A549 (cell line): ENCODE measurements around the gene KDM6A. TPM values are rescaled to one million over a fixed set of nuclear protein-coding genes. Genes with fewer than 3 reads are reported as not detected.

Experiments used
- ATAC-seq, 2 experiments: fragments of 200-7000 bp in 1 of 2; fragments of >200 bp in 1 of 2; cut with Nextera tagmentation in 1 of 2; cut with Tn5 transposase in 1 of 2; 3 replicates each; pipeline versions ENCODE4 v1.8.0 to v1.9.1; 2018 to 2020; ENCODE audit warnings: mild to moderate bottlenecking in 1 of 2, moderate library complexity in 1 of 2
- CTCF ChIA-PET: fragments of 300-600 bp; sonication (Branson Sonifier 250); formaldehyde crosslinking; extraction: SDS; loops from one replicate; lab custom pipeline; 2021; ENCODE audit warnings: antibody characterized with exemption, inconsistent platforms; lab: Yijun Ruan, JAX
- POLR2A ChIA-PET: fragments of 350-600 bp; formaldehyde crosslinking; extraction: SDS; loops from one replicate; lab custom pipeline; 2021; ENCODE audit warnings: antibody characterized with exemption, inconsistent platforms; lab: Yijun Ruan, JAX
- DNase-seq, 2 experiments: peaks; one replicate each; pipeline versions ENCODE4 v3.0.0 to v3.0.0-alpha.2; 2011 to 2016; ENCODE audit warnings: low read depth in 1 of 2, low spot score in 1 of 2
- FAIRE-seq: peaks from 2 replicates; lab custom pipeline; 2011; peaks lifted over from hg19 to GRCh38; lab: Jason Lieb, UNC
- H3K27ac ChIP-seq, 2 experiments: fragments of >200 bp; sonication (Bioruptor Twin); formaldehyde crosslinking; 3 replicates each; pipeline ENCODE4 v1.5.1; 2016 to 2017
- H3K4me1 ChIP-seq: fragments of >200 bp; sonication (Bioruptor Twin); formaldehyde crosslinking; 3 replicates; pipeline ENCODE4 v1.6.1; 2016
- H3K4me2 ChIP-seq: fragments of >200 bp; sonication (Bioruptor Twin); formaldehyde crosslinking; 3 replicates; pipeline ENCODE4 v1.6.1; 2016
- H3K4me3 ChIP-seq: fragments of >200 bp; sonication (Bioruptor Twin); formaldehyde crosslinking; 3 replicates; pipeline ENCODE4 v1.5.1; 2016
- H3K9me3 ChIP-seq: fragments of >200 bp; sonication (Bioruptor Twin); formaldehyde crosslinking; 3 replicates; pipeline ENCODE4 v1.6.1; 2016
- ATOH8 ChIP-seq: fragments of 250-450 bp; sonication (Bioruptor Pico); IDR thresholded peaks from 2 replicates; pipeline ENCODE4 v1.5.0; 2020; ENCODE audit warnings: low read depth, mild to moderate bottlenecking, moderate library complexity
- BHLHE40 ChIP-seq: IDR thresholded peaks from 2 replicates; pipeline ENCODE4 v1.6.1; 2012; ENCODE audit warnings: low read depth, low read length, inconsistent platforms
- CBX8 ChIP-seq: fragments of 200-600 bp; sonication (generic); IDR thresholded peaks from 2 replicates; pipeline ENCODE4 v1.6.1; 2016
- CEBPB ChIP-seq, 2 experiments: fragments of >200 bp in 1 of 2; sonication (Bioruptor Twin) in 1 of 2; formaldehyde crosslinking in 1 of 2; IDR thresholded peaks; 2 replicates each; pipeline ENCODE4 v1.6.1; 2012 to 2016
- CTCF ChIP-seq: fragments of >200 bp; sonication (Bioruptor Twin); formaldehyde crosslinking; IDR thresholded peaks from 3 replicates; pipeline ENCODE4 v1.5.1; 2016
- E2F6 ChIP-seq: IDR thresholded peaks from 2 replicates; pipeline ENCODE4 v1.6.1; 2012; ENCODE audit warnings: low read depth, borderline replicate concordance
- EHMT2 ChIP-seq: fragments of 200-600 bp; sonication (generic); IDR thresholded peaks from 2 replicates; pipeline ENCODE4 v1.6.1; 2016; ENCODE audit warnings: antibody characterized with exemption, low read depth, mild to moderate bottlenecking, moderate library complexity
- ELK1 ChIP-seq: fragments of 150-350 bp; IDR thresholded peaks from 2 replicates; pipeline ENCODE4 v1.6.1; 2014; ENCODE audit warnings: low read depth, mild to moderate bottlenecking, low read length
- FOSL2 ChIP-seq, 2 experiments: fragments of 450-650 bp in 1 of 2; fragments of >200 bp in 1 of 2; sonication (Bioruptor Twin) in 1 of 2; formaldehyde crosslinking; IDR thresholded peaks; 2 replicates each; pipeline versions ENCODE4 v1.5.0 to v1.6.1; 2016 to 2020; ENCODE audit warnings: mild to moderate bottlenecking in 1 of 2, moderate library complexity in 1 of 2
- FOXS1 ChIP-seq: fragments of 250-450 bp; sonication (Bioruptor Pico); IDR thresholded peaks from 2 replicates; pipeline ENCODE4 v1.5.0; 2020; ENCODE audit warnings: mild to moderate bottlenecking, moderate library complexity
- GATA3 ChIP-seq: IDR thresholded peaks from 2 replicates; pipeline ENCODE4 v1.6.1; 2012; ENCODE audit warnings: borderline replicate concordance
- HEYL ChIP-seq: fragments of 250-450 bp; sonication (Bioruptor Pico); IDR thresholded peaks from 2 replicates; pipeline ENCODE4 v1.8.0; 2021; ENCODE audit warnings: mild to moderate bottlenecking, moderate library complexity
- HMGXB4 ChIP-seq: fragments of 250-450 bp; sonication (Bioruptor Pico); IDR thresholded peaks from 2 replicates; pipeline ENCODE4 v1.5.0; 2021; ENCODE audit warnings: mild to moderate bottlenecking, moderate library complexity, borderline replicate concordance
- HOXA7 ChIP-seq: fragments of 250-450 bp; sonication (Bioruptor Pico); IDR thresholded peaks from 2 replicates; pipeline ENCODE4 v1.5.0; 2020; ENCODE audit warnings: mild to moderate bottlenecking, moderate library complexity
- HOXB5 ChIP-seq: fragments of 250-450 bp; sonication (Bioruptor Pico); IDR thresholded peaks from 2 replicates; pipeline ENCODE4 v1.5.0; 2020; ENCODE audit warnings: mild to moderate bottlenecking, moderate library complexity
- JUN ChIP-seq, 2 experiments: fragments of >200 bp; sonication (Bioruptor Twin); formaldehyde crosslinking; IDR thresholded peaks; 2 replicates in 1 of 2; 3 replicates in 1 of 2; pipeline ENCODE4 v1.6.1; 2016 to 2017
- JUNB ChIP-seq: fragments of >200 bp; sonication (Bioruptor Twin); formaldehyde crosslinking; IDR thresholded peaks from 2 replicates; pipeline ENCODE4 v1.6.1; 2016
- NFE2L2 ChIP-seq: fragments of 150-350 bp; conservative IDR thresholded peaks from 2 replicates; pipeline ENCODE4 v1.6.1; 2014; ENCODE audit warnings: low read length
- PHF8 ChIP-seq: fragments of 200-600 bp; sonication (generic); IDR thresholded peaks from 2 replicates; pipeline ENCODE4 v1.6.1; 2016; ENCODE audit warnings: low read depth, mild to moderate bottlenecking, antibody characterized with exemption, moderate library complexity, borderline replicate concordance
- RFX5 ChIP-seq: fragments of 450-650 bp; IDR thresholded peaks from 2 replicates; pipeline ENCODE4 v1.7.1; 2014; ENCODE audit warnings: antibody characterized with exemption, mild to moderate bottlenecking, moderate library complexity
- RNF2 ChIP-seq: fragments of 200-600 bp; sonication (generic); IDR thresholded peaks from 2 replicates; pipeline ENCODE4 v1.6.1; 2016; ENCODE audit warnings: low read depth, mild to moderate bottlenecking, antibody characterized with exemption, moderate library complexity, borderline replicate concordance
- SREBF2 ChIP-seq: fragments of 450-650 bp; IDR thresholded peaks from 2 replicates; pipeline ENCODE4 v1.6.1; 2014; ENCODE audit warnings: mild to moderate bottlenecking, moderate library complexity
- TP53 ChIP-seq: fragments of 250-450 bp; sonication (Bioruptor Pico); IDR thresholded peaks from 2 replicates; pipeline ENCODE4 v1.5.0; 2021; ENCODE audit warnings: mild to moderate bottlenecking, moderate library complexity
- USF2 ChIP-seq: fragments of 450-650 bp; IDR thresholded peaks from 2 replicates; pipeline ENCODE4 v1.6.1; 2014; ENCODE audit warnings: antibody characterized with exemption
- WGBS: methylation state at CpG from one replicate; pipeline ENCODE4 v1.1.6; 2017; ENCODE audit errors: missing lambda C conversion rate; 5-methylcytosine and 5-hydroxymethylcytosine counted together
- polyA plus RNA-seq, 4 experiments: library from polyadenylated mRNA; depleted of rRNA in 3 of 4; stranded (reverse); fragments of >200 nt; fragmentation: RNase III in 1 of 4; extraction: RNeasy Plus Mini Kit Qiagen cat#74134 plus additional on column Dnase treatment in 1 of 4; gene quantifications; 2 replicates in 3 of 4; 3 replicates in 1 of 4; pipeline ENCODE4 v1.2.3, GENCODE V29; 2011 to 2017

The KDM6A gene
- polyA plus RNA-seq, 2 of the 4 experiments (the other 2 are of a cell fraction): 9.3 to 18.4 TPM

GRCh38 chrX:44842550-44843317 lies 30.3 kb upstream of the KDM6A start:
- ATAC-seq: no peak
- no peak for DNase-seq
- peak; percentile 88 for FAIRE-seq
- Histone ChIP-seq H3K27ac (no peak overlapping the region), H3K9me3 (no peaks in the 10 kb centered on the region), H3K4me2 (peak overlapping the region; percentile 19; the same call in 1 of the 3 replicates), H3K4me3 (no peak overlapping the region), H3K4me1 (no peaks in the 10 kb centered on the region)
- 70% methylated on average over 10 of the region's 10 CpGs for WGBS
- TF ChIP-seq RFX5: no peak
- no peak for TF ChIP-seq CEBPB (IDR thresholded peaks at IDR 0.05)
- no peak for TF ChIP-seq NFE2L2
- no peak for TF ChIP-seq SREBF2
- no peak for TF ChIP-seq BHLHE40
- no peak for TF ChIP-seq HOXA7
- no peak for TF ChIP-seq JUN (IDR thresholded peaks at IDR 0.05)
- TF ChIP-seq HMGXB4 (CRISPR knock-in tag): no peak
- no peak for TF ChIP-seq CTCF
- no peak for TF ChIP-seq FOSL2 (IDR thresholded peaks at IDR 0.05)
- TF ChIP-seq FOSL2 (CRISPR knock-in tag; IDR thresholded peaks at IDR 0.05): no peak
- TF ChIP-seq FOXS1 (CRISPR knock-in tag): no peak
- TF ChIP-seq TP53 (CRISPR knock-in tag): no peak
- no peak for TF ChIP-seq ATOH8 (CRISPR knock-in tag)
- no peak for TF ChIP-seq CBX8
- TF ChIP-seq ELK1: no peak
- no peak for TF ChIP-seq JUNB
- TF ChIP-seq HOXB5 (CRISPR knock-in tag): no peak
- TF ChIP-seq HEYL (CRISPR knock-in tag): no peak
- POLR2A ChIA-PET: no interaction called here
- CTCF ChIA-PET: no interaction called here

- 57% methylated on average over 2 of the region's 2 CpGs for WGBS
- DNase-seq: no peak
- Histone ChIP-seq H3K4me3 (no peak overlapping the region), H3K4me1 (no peaks in the 10 kb centered on the region), H3K4me2 (peak overlapping the region; percentile 19; the same call in 1 of the 3 replicates), H3K27ac (no peak overlapping the region), H3K9me3 (no peaks in the 10 kb centered on the region)
- ATAC-seq: no peak
- TF ChIP-seq GATA3 (no peak), PHF8 (no peak), USF2 (no peak), EHMT2 (no peak), E2F6 (no peak), RNF2 (no peak)
- FAIRE-seq: no peak
- ChIA-PET CTCF (no interaction called here), POLR2A (no interaction called here)
Observed at GRCh38 chrX:44843318-44843702, 29.7 kb upstream of the KDM6A start.
